Endothelial cell of umbilical vein (primary cell): ENCODE results near the gene CALHM6.

ENCODE experiments used
- CTCF ChIP-seq, 2 donors: IDR thresholded peaks; 1 replicate in 1 of 2; 2 replicates in 1 of 2; pipeline ENCODE4 v1.5.1; 2011; ENCODE audit warnings: low read length in 2 of 2, mild to moderate bottlenecking in 2 of 2, moderate library complexity in 2 of 2, control low read depth in 1 of 2, inconsistent platforms in 1 of 2, low read depth in 1 of 2; ENCODE audit not compliant: insufficient read depth in 1 of 2; ENCODE audit errors: extremely low read depth in 1 of 2
- EZH2 ChIP-seq: IDR thresholded peaks from 2 replicates; pipeline ENCODE4 v1.6.1; 2012; ENCODE audit warnings: borderline replicate concordance, low read depth, mild to moderate bottlenecking, moderate library complexity, low read length, inconsistent platforms; ENCODE audit not compliant: severe bottlenecking
- FOS ChIP-seq: IDR thresholded peaks from 2 replicates; pipeline ENCODE4 v1.6.1; 2011; ENCODE audit warnings: mild to moderate bottlenecking, low read length, moderate library complexity, borderline replicate concordance; ENCODE audit not compliant: insufficient read depth
- GATA2 ChIP-seq: IDR thresholded peaks from 2 replicates; pipeline ENCODE4 v1.7.0; 2011; ENCODE audit warnings: low read depth, mild to moderate bottlenecking, moderate library complexity, mixed read lengths, low read length; ENCODE audit not compliant: insufficient read length, insufficient read depth
- JUN ChIP-seq: IDR thresholded peaks from 2 replicates; pipeline ENCODE4 v1.6.1; 2011; ENCODE audit warnings: borderline replicate concordance, low read depth; ENCODE audit not compliant: insufficient read length, insufficient read depth
- MAX ChIP-seq: IDR thresholded peaks from 2 replicates; pipeline ENCODE4 v1.6.1; 2011; ENCODE audit not compliant: insufficient read depth, insufficient read length
- MYC ChIP-seq: IDR thresholded peaks from one replicate; pipeline ENCODE4 v1.6.1; 2011; ENCODE audit warnings: mild to moderate bottlenecking, low read depth, low read length
- POLR2A ChIP-seq: IDR thresholded peaks from 2 replicates; pipeline ENCODE4 v1.6.1; 2012; ENCODE audit warnings: low read depth, mild to moderate bottlenecking, control low read depth, low read length
- POLR2AphosphoS5 ChIP-seq: IDR thresholded peaks from 2 replicates; pipeline ENCODE4 v1.6.1; 2012; ENCODE audit warnings: low read depth, mild to moderate bottlenecking, control low read depth, low read length, moderate library complexity; ENCODE audit not compliant: insufficient read depth

- TF ChIP-seq MAX, result no peak
- TF ChIP-seq POLR2A, result no peak
- no peak for TF ChIP-seq MYC
- TF ChIP-seq CTCF (IDR thresholded peaks at IDR 0.05; ENCODE audit: extremely low read depth in 1 of 2, insufficient read depth in 1 of 2, low read depth in 1 of 2, low read length in 2 of 2), result no peak
- no peak for TF ChIP-seq EZH2
- no peak for TF ChIP-seq JUN
- TF ChIP-seq POLR2AphosphoS5, result no peak
- TF ChIP-seq FOS, result no peak
- TF ChIP-seq GATA2, result no peak
Measured at GRCh38 chr6:116451916-116452315, 9.3 kb upstream of the CALHM6 start.
